Measurements from ENCODE around the gene NAV2.

DNA sequence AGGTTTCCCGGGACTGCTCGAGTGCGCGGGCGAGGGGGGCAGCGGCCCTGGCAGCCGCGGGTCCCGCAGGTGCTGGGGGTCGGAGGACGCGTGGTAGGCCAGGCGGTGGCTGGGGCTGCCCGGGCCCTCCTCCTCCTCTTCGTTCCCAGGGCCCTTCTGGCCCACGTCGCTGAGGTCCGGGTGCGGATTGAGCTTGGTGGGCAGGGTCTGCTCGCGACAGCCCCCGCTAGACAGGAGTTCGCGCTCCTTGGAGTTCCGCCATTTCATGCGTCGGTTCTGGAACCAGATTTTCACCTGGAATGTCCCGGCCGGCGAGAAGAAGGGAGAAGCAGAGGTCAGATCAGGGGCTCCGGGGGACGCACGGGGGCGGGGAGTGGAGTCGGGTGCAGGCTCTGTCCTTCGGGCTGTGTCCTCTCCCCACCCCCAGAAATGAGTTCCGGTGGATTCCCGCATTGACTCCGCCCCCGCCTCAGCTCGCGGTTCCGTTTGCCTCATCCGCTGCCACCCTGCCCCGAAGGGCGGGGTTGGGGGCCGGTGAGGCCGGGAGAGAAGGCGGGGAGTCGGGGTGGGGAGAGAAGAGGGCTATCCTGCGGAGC is 443.7 kb downstream of the NAV2 start:
- TF ChIP-seq, protein P1, sequence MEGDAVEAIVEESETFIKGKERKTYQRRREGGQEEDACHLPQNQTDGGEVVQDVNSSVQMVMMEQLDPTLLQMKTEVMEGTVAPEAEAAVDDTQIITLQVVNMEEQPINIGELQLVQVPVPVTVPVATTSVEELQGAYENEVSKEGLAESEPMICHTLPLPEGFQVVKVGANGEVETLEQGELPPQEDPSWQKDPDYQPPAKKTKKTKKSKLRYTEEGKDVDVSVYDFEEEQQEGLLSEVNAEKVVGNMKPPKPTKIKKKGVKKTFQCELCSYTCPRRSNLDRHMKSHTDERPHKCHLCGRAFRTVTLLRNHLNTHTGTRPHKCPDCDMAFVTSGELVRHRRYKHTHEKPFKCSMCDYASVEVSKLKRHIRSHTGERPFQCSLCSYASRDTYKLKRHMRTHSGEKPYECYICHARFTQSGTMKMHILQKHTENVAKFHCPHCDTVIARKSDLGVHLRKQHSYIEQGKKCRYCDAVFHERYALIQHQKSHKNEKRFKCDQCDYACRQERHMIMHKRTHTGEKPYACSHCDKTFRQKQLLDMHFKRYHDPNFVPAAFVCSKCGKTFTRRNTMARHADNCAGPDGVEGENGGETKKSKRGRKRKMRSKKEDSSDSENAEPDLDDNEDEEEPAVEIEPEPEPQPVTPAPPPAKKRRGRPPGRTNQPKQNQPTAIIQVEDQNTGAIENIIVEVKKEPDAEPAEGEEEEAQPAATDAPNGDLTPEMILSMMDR (IDR thresholded peaks at IDR 0.05), result no peak
- TF ChIP-seq REST (IDR thresholded peaks at IDR 0.05; ENCODE audit: insufficient read depth in 1 of 2, low read depth in 2 of 2, low read length in 1 of 2), result no peak
